ENCODE measurements around the gene KNTC1.

Gene KNTC1

GRCh38 chr12:122656298-122656697, 129.2 kb downstream of the KNTC1 start:
- no peak for DNase-seq (ENCODE audit: low read depth)

- DNase-seq (ENCODE audit: low read depth), result no peak
Measured at GRCh38 chr12:122659579-122659978, 132.5 kb downstream of the KNTC1 start.

- DNase-seq (ENCODE audit: low read depth), result no peak
Measured at GRCh38 chr12:122661246-122661645, 134.2 kb downstream of the KNTC1 start.

GRCh38 chr12:122661938-122662337, 134.9 kb downstream of the KNTC1 start:
- no peak for DNase-seq (ENCODE audit: low read depth)

GRCh38 chr12:122665349-122665748, 138.3 kb downstream of the KNTC1 start:
- no peak for DNase-seq (ENCODE audit: low read depth)

GRCh38 chr12:122665759-122666158, 138.7 kb downstream of the KNTC1 start:
- no peak for DNase-seq (ENCODE audit: low read depth)

GRCh38 chr12:122668268-122668667, 141.2 kb downstream of the KNTC1 start:
- no peak for DNase-seq (ENCODE audit: low read depth)

- DNase-seq (ENCODE audit: low read depth), result peak; percentile 47
Measured at GRCh38 chr12:122669397-122670070, 142.5 kb downstream of the KNTC1 start.

- no peak for DNase-seq (ENCODE audit: low read depth)
Measured at GRCh38 chr12:122672515-122672914, 145.5 kb downstream of the KNTC1 start.

Data from fibroblast of the conjunctiva (primary cell).